WTC11 (cell line): ENCODE results near the gene CD300LD. TPM values are rescaled to one million over a fixed set of nuclear protein-coding genes. Genes with fewer than 3 reads are reported as not detected.
"Not testable (repeated sequence)": the region's sequence is repeated elsewhere in the genome, so short reads cannot be mapped to it uniquely, and the experiment has no call there.

Experiments
- ATAC-seq: fragments of 200-7000 bp; cut with Tn5 transposase; 2 replicates; pipeline ENCODE4 v1.10.0; 2021; ENCODE audit warnings: mild to moderate bottlenecking, moderate library complexity
- CTCF ChIA-PET: fragments of 300-600 bp; sonication (Branson Sonifier 250); formaldehyde crosslinking; loops from one replicate; lab custom pipeline; 2021; ENCODE audit warnings: antibody characterized with exemption; lab: Charles Lee
- POLR2A ChIA-PET: fragments of 350-600 bp; sonication (Branson Sonifier 250); formaldehyde crosslinking; loops from one replicate; lab custom pipeline; 2021; ENCODE audit warnings: antibody characterized with exemption; lab: Charles Lee
- DNase-seq: peaks from one replicate; pipeline ENCODE4 v3.0.0; 2021; ENCODE audit warnings: low spot score
- H3K27ac Mint-ChIP-seq: 2 replicates; pipeline ENCODE4 v1.8.0; 2021; ENCODE audit warnings: mixed read lengths
- H3K27me3 Mint-ChIP-seq: 2 replicates; pipeline ENCODE4 v1.8.0; 2021; ENCODE audit warnings: low read depth, mild to moderate bottlenecking, moderate library complexity, mixed read lengths
- H3K36me3 Mint-ChIP-seq: 2 replicates; pipeline ENCODE4 v1.8.0; 2021; ENCODE audit warnings: mixed read lengths
- H3K4me1 Mint-ChIP-seq: 2 replicates; pipeline ENCODE4 v1.8.0; 2022; ENCODE audit warnings: mixed read lengths
- H3K4me3 Mint-ChIP-seq: 2 replicates; pipeline ENCODE4 v1.8.0; 2021; ENCODE audit warnings: mild to moderate bottlenecking, moderate library complexity, mixed read lengths
- H3K9me3 Mint-ChIP-seq: 2 replicates; pipeline ENCODE4 v1.8.0; 2021; ENCODE audit warnings: mixed read lengths
- CREB1 ChIP-seq: sonication (generic); formaldehyde crosslinking; IDR thresholded peaks from 2 replicates; pipeline ENCODE4 v1.8.0; 2023; ENCODE audit warnings: mild to moderate bottlenecking, missing genetic modification reagents
- CREM ChIP-seq: sonication (generic); formaldehyde crosslinking; IDR thresholded peaks from 2 replicates; pipeline ENCODE4 v1.8.1; 2022; ENCODE audit warnings: mild to moderate bottlenecking, missing genetic modification reagents, moderate library complexity
- CTCF ChIP-seq: fragments of 200-600 bp; IDR thresholded peaks from 2 replicates; pipeline ENCODE4 v1.8.0; 2022; ENCODE audit warnings: antibody characterized with exemption
- SMAD3 ChIP-seq: sonication (generic); formaldehyde crosslinking; IDR thresholded peaks from 2 replicates; pipeline ENCODE4 v1.8.0; 2022; ENCODE audit warnings: missing genetic modification reagents, mild to moderate bottlenecking, borderline replicate concordance
- TCF7 ChIP-seq: sonication (generic); formaldehyde crosslinking; IDR thresholded peaks from 2 replicates; pipeline ENCODE4 v1.8.0; 2022; ENCODE audit warnings: mild to moderate bottlenecking, low read depth, missing genetic modification reagents, moderate library complexity
- ZNF671 ChIP-seq: fragments of 250-450 bp; sonication (Bioruptor Pico); IDR thresholded peaks from 2 replicates; pipeline ENCODE4 v1.8.0; 2021; ENCODE audit warnings: mild to moderate bottlenecking
- ZSCAN18 ChIP-seq: fragments of 250-450 bp; sonication (Bioruptor Pico); IDR thresholded peaks from 2 replicates; pipeline ENCODE4 v2.1.2; 2022; ENCODE audit warnings: mild to moderate bottlenecking, moderate library complexity
- total RNA-seq: library from RNA; stranded (reverse); gene quantifications from 3 replicates; pipeline ENCODE4 v1.2.3, GENCODE V29; 2021
- TF ChIP-seq, protein P1 (sequence below): sonication (generic); formaldehyde crosslinking; IDR thresholded peaks from 2 replicates; pipeline ENCODE4 v1.8.0; 2023; ENCODE audit warnings: missing genetic modification reagents, mild to moderate bottlenecking, borderline replicate concordance
- TF ChIP-seq, protein P2 (sequence below): sonication (generic); formaldehyde crosslinking; IDR thresholded peaks from 2 replicates; pipeline ENCODE4 v1.8.1; 2023; ENCODE audit warnings: mild to moderate bottlenecking, missing genetic modification reagents
- TF ChIP-seq, protein P3 (sequence below): sonication (generic); formaldehyde crosslinking; conservative IDR thresholded peaks from 2 replicates; pipeline ENCODE4 v1.8.1; 2023; ENCODE audit warnings: mild to moderate bottlenecking, low read depth, missing genetic modification reagents, moderate library complexity
- TF ChIP-seq, protein P4 (sequence below): sonication (generic); formaldehyde crosslinking; conservative IDR thresholded peaks from 2 replicates; pipeline ENCODE4 v1.8.1; 2022; ENCODE audit warnings: mild to moderate bottlenecking, missing genetic modification reagents
- TF ChIP-seq, protein P5 (sequence below): sonication (generic); formaldehyde crosslinking; IDR thresholded peaks from 2 replicates; pipeline ENCODE4 v1.8.1; 2023; ENCODE audit warnings: mild to moderate bottlenecking, moderate library complexity, missing genetic modification reagents
- TF ChIP-seq, protein P6 (sequence below): fragments of 250-450 bp; sonication (Bioruptor Pico); IDR thresholded peaks from 2 replicates; pipeline ENCODE4 v1.9.0; 2021; ENCODE audit warnings: mild to moderate bottlenecking

CD300LD gene
- total RNA-seq, 1 experiment from 2014 or later: not detected

DNA sequence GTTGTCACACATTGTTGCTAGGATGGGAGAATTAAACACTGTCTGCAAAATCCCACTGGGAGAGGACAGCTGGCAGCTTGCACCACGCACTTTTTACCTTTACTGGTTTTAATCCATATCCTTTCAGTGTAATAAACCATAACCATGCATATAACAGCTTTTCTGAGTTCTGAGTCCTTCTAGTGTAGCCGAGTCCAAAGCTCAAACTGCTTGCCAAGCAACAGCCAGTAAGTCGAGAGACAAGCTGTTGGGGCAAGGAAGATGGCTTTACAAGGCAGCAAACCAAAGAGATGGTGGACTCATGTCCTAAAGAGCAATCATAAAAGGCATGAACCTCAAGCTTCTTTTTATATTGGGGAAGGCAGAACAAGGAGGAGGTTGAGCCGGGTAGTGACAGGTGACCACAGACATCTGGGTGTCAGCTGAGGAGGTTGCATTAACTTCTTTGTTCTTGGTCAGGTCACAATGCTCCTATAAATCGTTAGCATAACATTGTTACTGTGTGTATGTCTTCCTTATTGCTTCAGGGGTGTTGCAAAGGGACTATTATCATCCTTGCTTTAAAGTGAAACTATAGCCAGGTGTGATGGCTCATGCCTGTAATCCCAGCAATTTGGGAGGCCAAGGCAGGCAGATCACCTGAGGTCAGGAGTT is 17.5 kb downstream of the CD300LD start (continued):
- TF ChIP-seq, protein P1, sequence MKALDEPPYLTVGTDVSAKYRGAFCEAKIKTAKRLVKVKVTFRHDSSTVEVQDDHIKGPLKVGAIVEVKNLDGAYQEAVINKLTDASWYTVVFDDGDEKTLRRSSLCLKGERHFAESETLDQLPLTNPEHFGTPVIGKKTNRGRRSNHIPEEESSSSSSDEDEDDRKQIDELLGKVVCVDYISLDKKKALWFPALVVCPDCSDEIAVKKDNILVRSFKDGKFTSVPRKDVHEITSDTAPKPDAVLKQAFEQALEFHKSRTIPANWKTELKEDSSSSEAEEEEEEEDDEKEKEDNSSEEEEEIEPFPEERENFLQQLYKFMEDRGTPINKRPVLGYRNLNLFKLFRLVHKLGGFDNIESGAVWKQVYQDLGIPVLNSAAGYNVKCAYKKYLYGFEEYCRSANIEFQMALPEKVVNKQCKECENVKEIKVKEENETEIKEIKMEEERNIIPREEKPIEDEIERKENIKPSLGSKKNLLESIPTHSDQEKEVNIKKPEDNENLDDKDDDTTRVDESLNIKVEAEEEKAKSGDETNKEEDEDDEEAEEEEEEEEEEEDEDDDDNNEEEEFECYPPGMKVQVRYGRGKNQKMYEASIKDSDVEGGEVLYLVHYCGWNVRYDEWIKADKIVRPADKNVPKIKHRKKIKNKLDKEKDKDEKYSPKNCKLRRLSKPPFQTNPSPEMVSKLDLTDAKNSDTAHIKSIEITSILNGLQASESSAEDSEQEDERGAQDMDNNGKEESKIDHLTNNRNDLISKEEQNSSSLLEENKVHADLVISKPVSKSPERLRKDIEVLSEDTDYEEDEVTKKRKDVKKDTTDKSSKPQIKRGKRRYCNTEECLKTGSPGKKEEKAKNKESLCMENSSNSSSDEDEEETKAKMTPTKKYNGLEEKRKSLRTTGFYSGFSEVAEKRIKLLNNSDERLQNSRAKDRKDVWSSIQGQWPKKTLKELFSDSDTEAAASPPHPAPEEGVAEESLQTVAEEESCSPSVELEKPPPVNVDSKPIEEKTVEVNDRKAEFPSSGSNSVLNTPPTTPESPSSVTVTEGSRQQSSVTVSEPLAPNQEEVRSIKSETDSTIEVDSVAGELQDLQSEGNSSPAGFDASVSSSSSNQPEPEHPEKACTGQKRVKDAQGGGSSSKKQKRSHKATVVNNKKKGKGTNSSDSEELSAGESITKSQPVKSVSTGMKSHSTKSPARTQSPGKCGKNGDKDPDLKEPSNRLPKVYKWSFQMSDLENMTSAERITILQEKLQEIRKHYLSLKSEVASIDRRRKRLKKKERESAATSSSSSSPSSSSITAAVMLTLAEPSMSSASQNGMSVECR (CRISPR knock-in tag): no peak
- TF ChIP-seq CTCF (no peak), ZSCAN18 (CRISPR knock-in tag) (no peak), CREB1 (CRISPR knock-in tag) (no peak), CREM (CRISPR knock-in tag) (no peak), TCF7 (CRISPR knock-in tag) (no peak), SMAD3 (CRISPR knock-in tag) (no peak), ZNF671 (CRISPR knock-in tag) (no peak)
- TF ChIP-seq, protein P2, sequence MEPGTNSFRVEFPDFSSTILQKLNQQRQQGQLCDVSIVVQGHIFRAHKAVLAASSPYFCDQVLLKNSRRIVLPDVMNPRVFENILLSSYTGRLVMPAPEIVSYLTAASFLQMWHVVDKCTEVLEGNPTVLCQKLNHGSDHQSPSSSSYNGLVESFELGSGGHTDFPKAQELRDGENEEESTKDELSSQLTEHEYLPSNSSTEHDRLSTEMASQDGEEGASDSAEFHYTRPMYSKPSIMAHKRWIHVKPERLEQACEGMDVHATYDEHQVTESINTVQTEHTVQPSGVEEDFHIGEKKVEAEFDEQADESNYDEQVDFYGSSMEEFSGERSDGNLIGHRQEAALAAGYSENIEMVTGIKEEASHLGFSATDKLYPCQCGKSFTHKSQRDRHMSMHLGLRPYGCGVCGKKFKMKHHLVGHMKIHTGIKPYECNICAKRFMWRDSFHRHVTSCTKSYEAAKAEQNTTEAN (CRISPR knock-in tag): no peak
- TF ChIP-seq, protein P3, sequence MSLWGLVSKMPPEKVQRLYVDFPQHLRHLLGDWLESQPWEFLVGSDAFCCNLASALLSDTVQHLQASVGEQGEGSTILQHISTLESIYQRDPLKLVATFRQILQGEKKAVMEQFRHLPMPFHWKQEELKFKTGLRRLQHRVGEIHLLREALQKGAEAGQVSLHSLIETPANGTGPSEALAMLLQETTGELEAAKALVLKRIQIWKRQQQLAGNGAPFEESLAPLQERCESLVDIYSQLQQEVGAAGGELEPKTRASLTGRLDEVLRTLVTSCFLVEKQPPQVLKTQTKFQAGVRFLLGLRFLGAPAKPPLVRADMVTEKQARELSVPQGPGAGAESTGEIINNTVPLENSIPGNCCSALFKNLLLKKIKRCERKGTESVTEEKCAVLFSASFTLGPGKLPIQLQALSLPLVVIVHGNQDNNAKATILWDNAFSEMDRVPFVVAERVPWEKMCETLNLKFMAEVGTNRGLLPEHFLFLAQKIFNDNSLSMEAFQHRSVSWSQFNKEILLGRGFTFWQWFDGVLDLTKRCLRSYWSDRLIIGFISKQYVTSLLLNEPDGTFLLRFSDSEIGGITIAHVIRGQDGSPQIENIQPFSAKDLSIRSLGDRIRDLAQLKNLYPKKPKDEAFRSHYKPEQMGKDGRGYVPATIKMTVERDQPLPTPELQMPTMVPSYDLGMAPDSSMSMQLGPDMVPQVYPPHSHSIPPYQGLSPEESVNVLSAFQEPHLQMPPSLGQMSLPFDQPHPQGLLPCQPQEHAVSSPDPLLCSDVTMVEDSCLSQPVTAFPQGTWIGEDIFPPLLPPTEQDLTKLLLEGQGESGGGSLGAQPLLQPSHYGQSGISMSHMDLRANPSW: no peak
- TF ChIP-seq, protein P4, sequence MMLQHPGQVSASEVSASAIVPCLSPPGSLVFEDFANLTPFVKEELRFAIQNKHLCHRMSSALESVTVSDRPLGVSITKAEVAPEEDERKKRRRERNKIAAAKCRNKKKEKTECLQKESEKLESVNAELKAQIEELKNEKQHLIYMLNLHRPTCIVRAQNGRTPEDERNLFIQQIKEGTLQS (CRISPR knock-in tag): no peak
- TF ChIP-seq, protein P5, sequence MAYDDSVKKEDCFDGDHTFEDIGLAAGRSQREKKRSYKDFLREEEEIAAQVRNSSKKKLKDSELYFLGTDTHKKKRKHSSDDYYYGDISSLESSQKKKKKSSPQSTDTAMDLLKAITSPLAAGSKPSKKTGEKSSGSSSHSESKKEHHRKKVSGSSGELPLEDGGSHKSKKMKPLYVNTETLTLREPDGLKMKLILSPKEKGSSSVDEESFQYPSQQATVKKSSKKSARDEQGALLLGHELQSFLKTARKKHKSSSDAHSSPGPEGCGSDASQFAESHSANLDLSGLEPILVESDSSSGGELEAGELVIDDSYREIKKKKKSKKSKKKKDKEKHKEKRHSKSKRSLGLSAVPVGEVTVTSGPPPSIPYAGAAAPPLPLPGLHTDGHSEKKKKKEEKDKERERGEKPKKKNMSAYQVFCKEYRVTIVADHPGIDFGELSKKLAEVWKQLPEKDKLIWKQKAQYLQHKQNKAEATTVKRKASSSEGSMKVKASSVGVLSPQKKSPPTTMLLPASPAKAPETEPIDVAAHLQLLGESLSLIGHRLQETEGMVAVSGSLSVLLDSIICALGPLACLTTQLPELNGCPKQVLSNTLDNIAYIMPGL (CRISPR knock-in tag): no peak
- TF ChIP-seq, protein P6, sequence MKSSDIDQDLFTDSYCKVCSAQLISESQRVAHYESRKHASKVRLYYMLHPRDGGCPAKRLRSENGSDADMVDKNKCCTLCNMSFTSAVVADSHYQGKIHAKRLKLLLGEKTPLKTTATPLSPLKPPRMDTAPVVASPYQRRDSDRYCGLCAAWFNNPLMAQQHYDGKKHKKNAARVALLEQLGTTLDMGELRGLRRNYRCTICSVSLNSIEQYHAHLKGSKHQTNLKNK (CRISPR knock-in tag): no peak

- POLR2A ChIA-PET, ATAC-seq, H3K4me1 Mint-ChIP-seq, H3K36me3 Mint-ChIP-seq, DNase-seq, H3K9me3 Mint-ChIP-seq, H3K27ac Mint-ChIP-seq, H3K4me3 Mint-ChIP-seq: not testable (repeated sequence)
- CTCF ChIA-PET: interaction anchor here (0.6 to 1.2 kb wide), 3 partner anchors 30 to 286 kb away, joined by 3 to 4 read pairs (median 3); partner anchors contain the start of gene GRIN2C
- H3K27me3 Mint-ChIP-seq: peaks cover 12% of the 10 kb centered on the region
Observed at GRCh38 chr17:74573635-74574034, 18.4 kb downstream of the CD300LD start.
